HL-60 (cell line): ENCODE measurements around the gene UNC13D.
A peak's percentile ranks its signal among the peaks of the same experiment; 100 is the strongest.

Experiments used
- POLR2AphosphoS5 ChIP-seq: IDR thresholded peaks from 2 replicates; pipeline ENCODE4 v1.6.1; 2012; ENCODE audit warnings: low read depth
- TF ChIP-seq, protein P1 (sequence below): IDR thresholded peaks from one replicate; pipeline ENCODE4 v1.5.1; 2011; ENCODE audit warnings: low read length, control low read depth, inconsistent platforms; ENCODE audit not compliant: insufficient read depth
- TF ChIP-seq, protein P2 (sequence below): IDR thresholded peaks from 2 replicates; pipeline ENCODE4 v1.6.1; 2012; ENCODE audit warnings: low read depth; ENCODE audit not compliant: insufficient replicate concordance

DNA sequence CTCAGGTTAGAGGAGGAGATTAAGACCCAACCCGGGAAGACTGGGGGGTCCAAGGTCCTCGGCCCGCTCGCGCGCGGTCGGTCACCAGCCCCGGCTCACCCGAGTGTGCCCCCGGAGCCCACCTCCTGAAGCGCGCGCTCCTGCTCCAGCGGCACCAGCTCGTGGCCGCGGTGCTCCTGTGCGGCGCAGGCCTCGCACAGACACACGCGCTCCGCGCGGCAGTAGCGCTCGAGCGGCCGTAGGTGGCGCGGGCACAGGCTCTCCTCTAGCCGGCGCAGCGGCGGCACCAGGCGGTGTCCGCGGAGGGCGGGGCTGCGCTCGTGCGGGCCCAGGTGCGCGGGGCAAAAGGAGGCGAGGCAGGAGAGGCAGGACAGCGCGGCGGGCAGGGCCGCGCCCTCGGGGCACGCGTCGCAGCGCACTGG is 33.6 kb upstream of the UNC13D start:
- TF ChIP-seq, protein P1, sequence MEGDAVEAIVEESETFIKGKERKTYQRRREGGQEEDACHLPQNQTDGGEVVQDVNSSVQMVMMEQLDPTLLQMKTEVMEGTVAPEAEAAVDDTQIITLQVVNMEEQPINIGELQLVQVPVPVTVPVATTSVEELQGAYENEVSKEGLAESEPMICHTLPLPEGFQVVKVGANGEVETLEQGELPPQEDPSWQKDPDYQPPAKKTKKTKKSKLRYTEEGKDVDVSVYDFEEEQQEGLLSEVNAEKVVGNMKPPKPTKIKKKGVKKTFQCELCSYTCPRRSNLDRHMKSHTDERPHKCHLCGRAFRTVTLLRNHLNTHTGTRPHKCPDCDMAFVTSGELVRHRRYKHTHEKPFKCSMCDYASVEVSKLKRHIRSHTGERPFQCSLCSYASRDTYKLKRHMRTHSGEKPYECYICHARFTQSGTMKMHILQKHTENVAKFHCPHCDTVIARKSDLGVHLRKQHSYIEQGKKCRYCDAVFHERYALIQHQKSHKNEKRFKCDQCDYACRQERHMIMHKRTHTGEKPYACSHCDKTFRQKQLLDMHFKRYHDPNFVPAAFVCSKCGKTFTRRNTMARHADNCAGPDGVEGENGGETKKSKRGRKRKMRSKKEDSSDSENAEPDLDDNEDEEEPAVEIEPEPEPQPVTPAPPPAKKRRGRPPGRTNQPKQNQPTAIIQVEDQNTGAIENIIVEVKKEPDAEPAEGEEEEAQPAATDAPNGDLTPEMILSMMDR = peak; percentile 23
- TF ChIP-seq, protein P2, sequence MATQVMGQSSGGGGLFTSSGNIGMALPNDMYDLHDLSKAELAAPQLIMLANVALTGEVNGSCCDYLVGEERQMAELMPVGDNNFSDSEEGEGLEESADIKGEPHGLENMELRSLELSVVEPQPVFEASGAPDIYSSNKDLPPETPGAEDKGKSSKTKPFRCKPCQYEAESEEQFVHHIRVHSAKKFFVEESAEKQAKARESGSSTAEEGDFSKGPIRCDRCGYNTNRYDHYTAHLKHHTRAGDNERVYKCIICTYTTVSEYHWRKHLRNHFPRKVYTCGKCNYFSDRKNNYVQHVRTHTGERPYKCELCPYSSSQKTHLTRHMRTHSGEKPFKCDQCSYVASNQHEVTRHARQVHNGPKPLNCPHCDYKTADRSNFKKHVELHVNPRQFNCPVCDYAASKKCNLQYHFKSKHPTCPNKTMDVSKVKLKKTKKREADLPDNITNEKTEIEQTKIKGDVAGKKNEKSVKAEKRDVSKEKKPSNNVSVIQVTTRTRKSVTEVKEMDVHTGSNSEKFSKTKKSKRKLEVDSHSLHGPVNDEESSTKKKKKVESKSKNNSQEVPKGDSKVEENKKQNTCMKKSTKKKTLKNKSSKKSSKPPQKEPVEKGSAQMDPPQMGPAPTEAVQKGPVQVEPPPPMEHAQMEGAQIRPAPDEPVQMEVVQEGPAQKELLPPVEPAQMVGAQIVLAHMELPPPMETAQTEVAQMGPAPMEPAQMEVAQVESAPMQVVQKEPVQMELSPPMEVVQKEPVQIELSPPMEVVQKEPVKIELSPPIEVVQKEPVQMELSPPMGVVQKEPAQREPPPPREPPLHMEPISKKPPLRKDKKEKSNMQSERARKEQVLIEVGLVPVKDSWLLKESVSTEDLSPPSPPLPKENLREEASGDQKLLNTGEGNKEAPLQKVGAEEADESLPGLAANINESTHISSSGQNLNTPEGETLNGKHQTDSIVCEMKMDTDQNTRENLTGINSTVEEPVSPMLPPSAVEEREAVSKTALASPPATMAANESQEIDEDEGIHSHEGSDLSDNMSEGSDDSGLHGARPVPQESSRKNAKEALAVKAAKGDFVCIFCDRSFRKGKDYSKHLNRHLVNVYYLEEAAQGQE = no peak
- TF ChIP-seq POLR2AphosphoS5 = no peak
